Mesendoderm (in vitro differentiated cells): ENCODE data around the gene LMF1.

Experiments used
- DNase-seq: peaks from one replicate; pipeline ENCODE4 v3.0.0; 2013
- H2AK5ac ChIP-seq: 2 replicates; pipeline ENCODE4 v1.6.1; 2013; ENCODE audit warnings: low read length, inconsistent platforms
- H2BK120ac ChIP-seq: 2 replicates; pipeline ENCODE4 v1.6.1; 2013; ENCODE audit warnings: low read depth, mild to moderate bottlenecking, low read length, moderate library complexity, mixed read lengths
- H2BK15ac ChIP-seq: replicated peaks from 2 replicates; pipeline ENCODE4 v1.6.1; 2013; ENCODE audit warnings: low read depth, mild to moderate bottlenecking, moderate library complexity
- H2BK5ac ChIP-seq: 2 replicates; pipeline ENCODE4 v1.6.1; 2013; ENCODE audit warnings: low read length, inconsistent platforms
- H3K18ac ChIP-seq: 2 replicates; pipeline ENCODE4 v1.6.1; 2013; ENCODE audit warnings: mild to moderate bottlenecking, low read length, mixed read lengths
- H3K23ac ChIP-seq: one replicate; pipeline ENCODE4 v1.6.1; 2013; ENCODE audit warnings: low read length
- H3K27ac ChIP-seq: 2 replicates; pipeline ENCODE4 v1.5.1; 2013; ENCODE audit warnings: low read depth, mild to moderate bottlenecking, inconsistent platforms, low read length, moderate library complexity
- H3K27me3 ChIP-seq: 2 replicates; pipeline ENCODE4 v1.6.1; 2013; ENCODE audit warnings: low read length, control low read depth, mild to moderate bottlenecking, inconsistent platforms; ENCODE audit not compliant: insufficient read depth, poor library complexity
- H3K36me3 ChIP-seq: 2 replicates; pipeline ENCODE4 v1.6.1; 2013; ENCODE audit warnings: low read length, inconsistent platforms; ENCODE audit not compliant: control insufficient read depth, insufficient read depth
- H3K4ac ChIP-seq: one replicate; pipeline ENCODE4 v1.6.1; 2013; ENCODE audit warnings: low read depth, mild to moderate bottlenecking, low read length, moderate library complexity
- H3K4me1 ChIP-seq: 2 replicates; pipeline ENCODE4 v1.6.1; 2013; ENCODE audit warnings: low read depth, low read length, inconsistent platforms; ENCODE audit not compliant: control insufficient read depth
- H3K4me2 ChIP-seq: 2 replicates; pipeline ENCODE4 v1.6.1; 2013; ENCODE audit warnings: low read length
- H3K4me3 ChIP-seq: 2 replicates; pipeline ENCODE4 v1.5.1; 2013; ENCODE audit warnings: mild to moderate bottlenecking, low read length
- H3K56ac ChIP-seq: one replicate; pipeline ENCODE4 v1.6.1; 2013; ENCODE audit warnings: low read length
- H3K79me1 ChIP-seq: 2 replicates; pipeline ENCODE4 v1.6.1; 2013; ENCODE audit warnings: low read length, inconsistent platforms
- H3K79me2 ChIP-seq: 2 replicates; pipeline ENCODE4 v1.6.1; 2013; ENCODE audit warnings: mild to moderate bottlenecking, low read length; ENCODE audit not compliant: control insufficient read depth, insufficient read depth
- H3K9ac ChIP-seq: 2 replicates; pipeline ENCODE4 v1.6.1; 2013; ENCODE audit warnings: low read length, inconsistent platforms
- H4K5ac ChIP-seq: one replicate; pipeline ENCODE4 v1.6.1; 2013; ENCODE audit warnings: low read length
- H4K8ac ChIP-seq: one replicate; pipeline ENCODE4 v1.6.1; 2013; ENCODE audit warnings: low read depth, mild to moderate bottlenecking, control low read depth, low read length, moderate library complexity
- WGBS: extraction: QIAGEN DNeasy Blood & Tissue Kit; methylation state at CpG from one replicate; pipeline ENCODE4 v1.1.7; 2013; ENCODE audit warnings: low lambda C conversion rate, missing lambda C conversion rate; ENCODE audit not compliant: insufficient coverage; ENCODE audit errors: extremely low coverage; 5-methylcytosine and 5-hydroxymethylcytosine counted together

Gene LMF1

DNA sequence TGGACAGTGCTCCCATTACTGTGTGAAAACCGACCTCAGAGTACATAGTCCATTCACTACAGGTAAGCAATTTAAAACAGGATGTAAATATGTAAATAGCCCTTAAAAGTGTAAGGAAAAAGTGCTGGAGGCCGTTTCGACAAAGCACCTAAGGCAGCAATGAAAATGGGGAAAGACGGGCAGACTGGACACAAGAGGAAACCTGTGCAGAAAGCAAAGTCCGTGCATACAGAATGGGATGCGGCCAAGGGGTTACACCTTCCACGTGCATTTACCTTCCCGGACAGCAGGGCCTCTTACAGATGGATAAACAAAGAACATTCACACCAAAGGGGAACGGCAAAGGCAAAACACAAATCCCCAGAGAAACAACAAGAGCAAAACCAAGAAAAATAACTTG is 32.0 kb downstream of the LMF1 start:
- no peak overlapping the region for H2AK5ac ChIP-seq
- H3K27me3 ChIP-seq = no peaks in the 10 kb centered on the region
- H4K8ac ChIP-seq = no peak overlapping the region
- H3K36me3 ChIP-seq = no peaks in the 10 kb centered on the region
- H3K56ac ChIP-seq = no peak overlapping the region
- H3K27ac ChIP-seq = no peak overlapping the region
- H3K4me1 ChIP-seq = no peaks in the 10 kb centered on the region
- H4K5ac ChIP-seq = no peak overlapping the region
- no peak overlapping the region for H3K23ac ChIP-seq
- H2BK15ac ChIP-seq = no peak overlapping the region
- no peak overlapping the region for H3K4me2 ChIP-seq
- H3K79me2 ChIP-seq = no peaks in the 10 kb centered on the region
- no peak overlapping the region for H2BK120ac ChIP-seq
- H3K79me1 ChIP-seq = no peaks in the 10 kb centered on the region
- no peak for DNase-seq
- H3K4me3 ChIP-seq = no peak overlapping the region
- WGBS = no CpG with 5 or more reads among the region's 9 CpGs
- H3K9ac ChIP-seq = no peak overlapping the region
- H2BK5ac ChIP-seq = no peak overlapping the region
- no peak overlapping the region for H3K4ac ChIP-seq
- H3K18ac ChIP-seq = no peak overlapping the region

DNA sequence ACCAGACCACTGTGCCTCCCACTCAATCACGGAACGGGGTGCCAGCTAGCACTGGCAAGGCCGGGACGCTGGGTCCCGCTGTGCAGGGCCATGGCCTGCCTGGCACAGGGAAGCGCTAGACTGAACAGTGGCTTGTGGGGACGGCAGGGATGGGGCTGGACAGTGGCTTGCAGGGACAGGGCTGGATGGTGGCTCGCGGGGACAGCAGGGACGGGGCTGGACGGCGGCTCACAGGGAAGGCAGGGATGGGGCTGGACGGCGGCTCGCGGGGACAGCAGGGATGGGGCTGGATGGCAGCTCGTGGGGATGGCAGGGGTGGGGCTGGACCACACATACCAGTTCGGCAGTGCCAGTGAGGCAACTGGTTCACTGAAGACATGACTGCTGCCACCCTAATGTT is 32.6 kb downstream of the LMF1 start:
- Histone ChIP-seq H3K4ac (no peak overlapping the region), H3K27me3 (no peaks in the 10 kb centered on the region), H3K4me1 (no peaks in the 10 kb centered on the region), H3K18ac (no peak overlapping the region), H3K23ac (no peak overlapping the region), H2AK5ac (no peak overlapping the region), H3K79me2 (no peaks in the 10 kb centered on the region), H3K56ac (no peak overlapping the region), H2BK120ac (no peak overlapping the region), H3K4me2 (no peak overlapping the region), H3K4me3 (no peak overlapping the region), H3K36me3 (no peaks in the 10 kb centered on the region), H3K79me1 (no peaks in the 10 kb centered on the region), H4K5ac (no peak overlapping the region), H3K9ac (no peak overlapping the region), H4K8ac (no peak overlapping the region), H2BK5ac (no peak overlapping the region), H2BK15ac (no peak overlapping the region), H3K27ac (no peak overlapping the region)
- WGBS = no CpG with 5 or more reads among the region's 18 CpGs
- DNase-seq = no peak

- no peak overlapping the region for H2AK5ac ChIP-seq
- no peak overlapping the region for H3K23ac ChIP-seq
- no peak overlapping the region for H3K27ac ChIP-seq
- H4K8ac ChIP-seq = no peak overlapping the region
- no peaks in the 10 kb centered on the region for H3K27me3 ChIP-seq
- DNase-seq = no peak
- H4K5ac ChIP-seq = no peak overlapping the region
- H3K4me3 ChIP-seq = no peak overlapping the region
- H2BK5ac ChIP-seq = no peak overlapping the region
- no peaks in the 10 kb centered on the region for H3K79me1 ChIP-seq
- H3K79me2 ChIP-seq = no peaks in the 10 kb centered on the region
- no peak overlapping the region for H3K56ac ChIP-seq
- no peak overlapping the region for H3K18ac ChIP-seq
- no CpG with 5 or more reads among the region's 6 CpGs for WGBS
- H3K36me3 ChIP-seq = no peaks in the 10 kb centered on the region
- no peak overlapping the region for H3K4ac ChIP-seq
- H2BK15ac ChIP-seq = no peak overlapping the region
- no peak overlapping the region for H3K9ac ChIP-seq
- H3K4me2 ChIP-seq = no peak overlapping the region
- H2BK120ac ChIP-seq = no peak overlapping the region
- no peaks in the 10 kb centered on the region for H3K4me1 ChIP-seq
Measured at GRCh38 chr16:937723-938122, 33.1 kb downstream of the LMF1 start.

DNA sequence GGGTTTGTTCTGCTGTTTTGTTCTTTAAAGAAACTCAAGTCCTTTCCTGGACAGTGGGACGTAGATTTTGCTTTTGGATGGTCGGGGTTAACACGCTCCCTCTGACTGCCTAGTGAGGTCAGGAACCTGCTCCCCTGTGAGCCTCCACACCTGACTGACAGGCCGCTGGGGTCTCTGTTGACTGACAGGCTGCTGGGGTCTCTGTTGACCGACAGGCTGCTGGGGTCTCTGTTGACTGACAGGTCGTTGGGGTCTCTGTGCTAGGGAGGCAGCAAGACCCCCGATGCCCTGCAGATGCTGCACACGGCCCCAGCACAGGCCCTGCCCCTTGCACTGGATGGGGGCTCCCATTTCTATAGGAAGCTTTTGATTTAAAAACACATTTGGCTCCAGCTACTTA is 33.5 kb downstream of the LMF1 start:
- no peak overlapping the region for H2BK120ac ChIP-seq
- no peak overlapping the region for H2BK15ac ChIP-seq
- no peak overlapping the region for H4K5ac ChIP-seq
- no peak overlapping the region for H3K4me2 ChIP-seq
- H4K8ac ChIP-seq = no peak overlapping the region
- no peak overlapping the region for H3K56ac ChIP-seq
- no peaks in the 10 kb centered on the region for H3K36me3 ChIP-seq
- no peaks in the 10 kb centered on the region for H3K27me3 ChIP-seq
- H2AK5ac ChIP-seq = no peak overlapping the region
- no peak overlapping the region for H3K23ac ChIP-seq
- no peak overlapping the region for H3K4ac ChIP-seq
- H3K79me1 ChIP-seq = no peaks in the 10 kb centered on the region
- H3K4me3 ChIP-seq = no peak overlapping the region
- H3K9ac ChIP-seq = no peak overlapping the region
- no peak overlapping the region for H2BK5ac ChIP-seq
- no peaks in the 10 kb centered on the region for H3K4me1 ChIP-seq
- no peaks in the 10 kb centered on the region for H3K79me2 ChIP-seq
- no CpG with 5 or more reads among the region's 8 CpGs for WGBS
- H3K27ac ChIP-seq = no peak overlapping the region
- no peak for DNase-seq
- no peak overlapping the region for H3K18ac ChIP-seq

GRCh38 chr16:935684-936083 is 35.1 kb downstream of the LMF1 start:
- no peak overlapping the region for H3K9ac ChIP-seq
- H3K27me3 ChIP-seq = no peaks in the 10 kb centered on the region
- H3K18ac ChIP-seq = no peak overlapping the region
- H3K36me3 ChIP-seq = no peaks in the 10 kb centered on the region
- no peaks in the 10 kb centered on the region for H3K4me1 ChIP-seq
- no peaks in the 10 kb centered on the region for H3K79me2 ChIP-seq
- H3K4me3 ChIP-seq = no peak overlapping the region
- H3K56ac ChIP-seq = no peak overlapping the region
- WGBS = no CpG with 5 or more reads among the region's 11 CpGs
- H4K8ac ChIP-seq = no peak overlapping the region
- H3K27ac ChIP-seq = no peak overlapping the region
- no peak overlapping the region for H2BK15ac ChIP-seq
- no peak overlapping the region for H3K4ac ChIP-seq
- H3K79me1 ChIP-seq = no peaks in the 10 kb centered on the region
- DNase-seq = no peak
- H2BK120ac ChIP-seq = no peak overlapping the region
- H3K23ac ChIP-seq = no peak overlapping the region
- no peak overlapping the region for H3K4me2 ChIP-seq
- H4K5ac ChIP-seq = no peak overlapping the region
- no peak overlapping the region for H2AK5ac ChIP-seq
- H2BK5ac ChIP-seq = no peak overlapping the region

DNA sequence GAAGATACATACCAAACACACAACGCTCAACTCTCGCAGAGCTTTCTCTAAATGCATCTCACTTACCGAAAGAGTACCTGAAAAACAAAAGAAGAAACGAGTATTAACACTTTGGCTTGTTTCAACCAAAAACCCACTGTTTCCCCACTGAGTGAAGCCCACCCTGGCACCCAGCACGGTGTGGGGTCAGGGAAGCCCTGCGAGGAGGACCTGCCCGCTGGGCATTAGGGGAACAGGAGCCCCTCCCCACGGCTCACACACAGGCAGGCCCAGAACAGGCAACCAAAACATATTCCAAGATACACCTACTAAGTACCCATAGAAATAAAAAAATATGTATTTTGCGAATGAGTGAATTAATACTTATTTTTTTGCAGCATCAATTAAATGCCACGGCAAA is 36.6 kb downstream of the LMF1 start:
- no peak overlapping the region for H3K56ac ChIP-seq
- H2BK15ac ChIP-seq = no peak overlapping the region
- no peak overlapping the region for H3K18ac ChIP-seq
- no peak overlapping the region for H3K23ac ChIP-seq
- no peaks in the 10 kb centered on the region for H3K27me3 ChIP-seq
- H3K4me3 ChIP-seq = no peak overlapping the region
- H3K4ac ChIP-seq = no peak overlapping the region
- no peak for DNase-seq
- WGBS = no CpG with 5 or more reads among the region's 10 CpGs
- H3K36me3 ChIP-seq = no peaks in the 10 kb centered on the region
- no peak overlapping the region for H2BK5ac ChIP-seq
- no peak overlapping the region for H3K27ac ChIP-seq
- no peak overlapping the region for H4K5ac ChIP-seq
- no peak overlapping the region for H2BK120ac ChIP-seq
- H3K4me1 ChIP-seq = no peaks in the 10 kb centered on the region
- H3K4me2 ChIP-seq = no peak overlapping the region
- no peak overlapping the region for H3K9ac ChIP-seq
- no peak overlapping the region for H4K8ac ChIP-seq
- H2AK5ac ChIP-seq = no peak overlapping the region
- no peaks in the 10 kb centered on the region for H3K79me1 ChIP-seq
- no peaks in the 10 kb centered on the region for H3K79me2 ChIP-seq
